Gastroesophageal sphincter (tissue), 4 donors: Measurements from ENCODE around the gene PICK1. TPM values are rescaled to one million over a fixed set of nuclear protein-coding genes. Genes with fewer than 3 reads are reported as not detected.
"Not testable (repeated sequence)": the region's sequence is repeated elsewhere in the genome, so short reads cannot be mapped to it uniquely, and the experiment has no call there.

Experiments used
- ATAC-seq: fragments of 150-250 bp; one replicate; pipeline ENCODE4 v1.9.1; 2016; ENCODE audit warnings: mild to moderate bottlenecking, moderate library complexity
- H3K27ac ChIP-seq, 4 donors: fragments of 200-600 bp; sonication (generic) in 3 of 4; 1 replicate in 3 of 4; 2 replicates in 1 of 4; pipeline ENCODE4 v1.5.1; 2016 to 2019
- H3K27me3 ChIP-seq: fragments of 200-600 bp; sonication (generic); one replicate; pipeline ENCODE4 v1.5.1; 2019
- H3K36me3 ChIP-seq, 2 donors: fragments of 200-600 bp; sonication (generic); one replicate each; pipeline ENCODE4 v1.5.1; 2019; ENCODE audit warnings: control low read depth in 1 of 2
- H3K4me1 ChIP-seq, 3 donors: fragments of 200-600 bp; sonication (generic); 1 replicate in 2 of 3; 2 replicates in 1 of 3; pipeline ENCODE4 v1.5.1; 2016 to 2019; ENCODE audit warnings: control low read depth in 2 of 3
- H3K4me3 ChIP-seq, 2 donors: fragments of 200-600 bp; sonication (generic); one replicate each; pipeline ENCODE4 v1.5.1; 2019; ENCODE audit warnings: mild to moderate bottlenecking in 1 of 2, moderate library complexity in 1 of 2
- H3K9me3 ChIP-seq, 3 donors: fragments of 200-600 bp; sonication (generic); one replicate each; pipeline ENCODE4 v1.5.1; 2017 to 2019; ENCODE audit warnings: control low read depth in 2 of 3
- CTCF ChIP-seq, 4 experiments: fragments of 200-600 bp in 2 of 4; fragments of 450-650 bp in 2 of 4; sonication (generic) in 1 of 4; IDR thresholded peaks; one replicate each; pipeline ENCODE4 v1.5.1; 2017 to 2019; ENCODE audit warnings: antibody characterized with exemption in 4 of 4, mild to moderate bottlenecking in 2 of 4, moderate library complexity in 2 of 4
- EP300 ChIP-seq: sonication (generic); formaldehyde crosslinking; IDR thresholded peaks from one replicate; pipeline ENCODE4 v1.6.1; 2017; ENCODE audit warnings: antibody characterized with exemption, mild to moderate bottlenecking
- POLR2A ChIP-seq, 2 donors: fragments of 450-650 bp; IDR thresholded peaks; one replicate each; pipeline ENCODE4 v1.6.1; 2017; ENCODE audit warnings: antibody characterized with exemption in 2 of 2, mild to moderate bottlenecking in 2 of 2, moderate library complexity in 1 of 2
- POLR2AphosphoS5 ChIP-seq: sonication (generic); formaldehyde crosslinking; IDR thresholded peaks from one replicate; pipeline ENCODE4 v1.6.1; 2017; ENCODE audit warnings: antibody characterized with exemption
- WGBS, 2 donors: methylation state at CpG; one replicate each; pipeline ENCODE4 v1.1.5; 2018; ENCODE audit warnings: low coverage in 1 of 2; 5-methylcytosine and 5-hydroxymethylcytosine counted together
- total RNA-seq, 4 donors: library from RNA; depleted of rRNA; stranded (reverse); fragments of >200 nt; gene quantifications; one replicate each; pipeline ENCODE4 v1.1.0, GENCODE V29; 2016

The PICK1 gene
- total RNA-seq, 4 donors from 2014 or later = 20.3 to 35.3 (median 25.7) TPM

GRCh38 chr22:38077595-38077994 is 20.4 kb downstream of the PICK1 start:
- ATAC-seq = no peak
- TF ChIP-seq CTCF (IDR thresholded peaks at IDR 0.05) (no peak), EP300 (no peak), POLR2AphosphoS5 (no peak), POLR2A (IDR thresholded peaks at IDR 0.05) (no peak)
- Histone ChIP-seq H3K27me3 (peaks cover 26% of the 10 kb centered on the region), H3K27ac (no peak overlapping the region), H3K36me3 (peaks cover 0 to 31% of the 10 kb centered on the region in 2 donors), H3K4me3 (no peak overlapping the region), H3K4me1 (peaks cover 0 to 23% (median 17%) of the 10 kb centered on the region in 3 donors), H3K9me3 (no peaks in the 10 kb centered on the region)
- WGBS, 2 donors = 80% methylated on average over 1 of the region's 14 CpGs; no CpG with 5 or more reads in 1 of the 2 donors

GRCh38 chr22:38078046-38078840 is 21.0 kb downstream of the PICK1 start:
- Histone ChIP-seq H3K27ac (no peak overlapping the region), H3K4me1 (peaks cover 0 to 26% (median 18%) of the 10 kb centered on the region in 3 donors), H3K36me3 (peaks cover 0 to 25% of the 10 kb centered on the region in 2 donors), H3K9me3 (no peaks in the 10 kb centered on the region), H3K4me3 (no peak overlapping the region), H3K27me3 (peaks cover 33% of the 10 kb centered on the region)
- TF ChIP-seq EP300 = no peak
- no peak for TF ChIP-seq CTCF (IDR thresholded peaks at IDR 0.05)
- TF ChIP-seq POLR2A (IDR thresholded peaks at IDR 0.05) = no peak
- no peak for TF ChIP-seq POLR2AphosphoS5
- 94% methylated on average over 3 of the region's 22 CpGs; no CpG with 5 or more reads in 1 of the 2 donors for WGBS, 2 donors
- no peak for ATAC-seq

- Histone ChIP-seq H3K27me3 (peaks cover 42% of the 10 kb centered on the region), H3K4me1 (peaks cover 0 to 26% (median 18%) of the 10 kb centered on the region in 3 donors), H3K36me3 (peaks cover 0 to 15% of the 10 kb centered on the region in 2 donors)
- H3K4me3 ChIP-seq, ATAC-seq, H3K27ac ChIP-seq, H3K9me3 ChIP-seq: not testable (repeated sequence)
- WGBS, 2 donors = 100% methylated on average over 1 of the region's 2 CpGs
These were observed 22.0 kb downstream of the PICK1 start for GRCh38 chr22:38079208-38079607.

GRCh38 chr22:38079804-38080203 is 22.6 kb downstream of the PICK1 start:
- H3K27ac ChIP-seq = no peak overlapping the region
- TF ChIP-seq EP300 (no peak), POLR2A (IDR thresholded peaks at IDR 0.05) (no peak)
- no peak overlapping the region for H3K4me3 ChIP-seq
- H3K9me3 ChIP-seq = no peaks in the 10 kb centered on the region
- peaks cover 0 to 13% of the 10 kb centered on the region in 2 donors for H3K36me3 ChIP-seq
- H3K4me1 ChIP-seq = peaks cover 0 to 26% (median 18%) of the 10 kb centered on the region in 3 donors
- ATAC-seq = no peak
- peaks cover 47% of the 10 kb centered on the region for H3K27me3 ChIP-seq
- 82% methylated on average over 2 of the region's 7 CpGs; no CpG with 5 or more reads in 1 of the 2 donors for WGBS, 2 donors

- Histone ChIP-seq H3K9me3 (no peaks in the 10 kb centered on the region), H3K4me1 (peaks cover 0 to 26% (median 18%) of the 10 kb centered on the region in 3 donors), H3K4me3 (peak overlapping the region in 1 of 2 donors; percentile 51), H3K27me3 (peaks cover 52% of the 10 kb centered on the region), H3K36me3 (peaks cover 0 to 13% of the 10 kb centered on the region in 2 donors), H3K27ac (no peak overlapping the region)
- TF ChIP-seq CTCF (IDR thresholded peaks at IDR 0.05) (no peak), POLR2AphosphoS5 (no peak), POLR2A (IDR thresholded peaks at IDR 0.05) (no peak), EP300 (no peak)
- WGBS, 2 donors = 20% methylated on average over 2 of the region's 11 CpGs; no CpG with 5 or more reads in 1 of the 2 donors
- no peak for ATAC-seq
These were observed 23.3 kb downstream of the PICK1 start for GRCh38 chr22:38080474-38080849.
